OCI-LY1 (cell line): ENCODE data around the gene VEGFB.

Source experiments
- CTCF ChIP-seq: fragments of 200-600 bp; sonication (generic), shearing (Covaris generic); IDR thresholded peaks from 2 replicates; pipeline ENCODE4 v1.5.1; 2017; ENCODE audit warnings: mild to moderate bottlenecking, antibody characterized with exemption, low read length, moderate library complexity, mixed read lengths
- EZH2 ChIP-seq: fragments of 200-600 bp; sonication (generic), shearing (Covaris generic); IDR thresholded peaks from 2 replicates; pipeline ENCODE4 v1.8.0; 2017; ENCODE audit warnings: borderline replicate concordance, mixed run types, mild to moderate bottlenecking, antibody characterized with exemption, low read length, moderate library complexity, mixed read lengths

- TF ChIP-seq CTCF, result no peak
- TF ChIP-seq EZH2, result no peak
These were observed 5.2 kb upstream of the VEGFB start for GRCh38 chr11:64229090-64229743.
